Stimulated activated CD8-positive, alpha-beta memory T cell treated with anti-CD3 and anti-CD28 coated beads, Interleukin-12 subunit alpha, Interleukin-12 subunit beta, amount 100 ng/mL, for 24 hours (primary cell): ENCODE results near the gene ACAN.

Source experiments
- DNase-seq: peaks from one replicate; pipeline ENCODE4 v3.0.0-alpha.2; 2020; ENCODE audit errors: extremely low read depth

The ACAN gene

DNA sequence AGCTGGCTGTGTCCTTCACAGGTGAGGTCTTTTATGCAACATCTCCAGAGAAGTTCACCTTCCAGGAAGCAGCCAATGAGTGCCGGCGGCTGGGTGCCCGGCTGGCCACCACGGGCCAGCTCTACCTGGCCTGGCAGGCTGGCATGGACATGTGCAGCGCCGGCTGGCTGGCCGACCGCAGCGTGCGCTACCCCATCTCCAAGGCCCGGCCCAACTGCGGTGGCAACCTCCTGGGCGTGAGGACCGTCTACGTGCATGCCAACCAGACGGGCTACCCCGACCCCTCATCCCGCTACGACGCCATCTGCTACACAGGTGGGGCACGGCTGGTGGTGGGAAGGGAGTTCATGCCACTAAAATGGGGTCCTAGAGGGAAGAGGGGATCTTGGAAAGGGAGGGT lies 40.1 kb downstream of the ACAN start:
- no peak for DNase-seq

DNA sequence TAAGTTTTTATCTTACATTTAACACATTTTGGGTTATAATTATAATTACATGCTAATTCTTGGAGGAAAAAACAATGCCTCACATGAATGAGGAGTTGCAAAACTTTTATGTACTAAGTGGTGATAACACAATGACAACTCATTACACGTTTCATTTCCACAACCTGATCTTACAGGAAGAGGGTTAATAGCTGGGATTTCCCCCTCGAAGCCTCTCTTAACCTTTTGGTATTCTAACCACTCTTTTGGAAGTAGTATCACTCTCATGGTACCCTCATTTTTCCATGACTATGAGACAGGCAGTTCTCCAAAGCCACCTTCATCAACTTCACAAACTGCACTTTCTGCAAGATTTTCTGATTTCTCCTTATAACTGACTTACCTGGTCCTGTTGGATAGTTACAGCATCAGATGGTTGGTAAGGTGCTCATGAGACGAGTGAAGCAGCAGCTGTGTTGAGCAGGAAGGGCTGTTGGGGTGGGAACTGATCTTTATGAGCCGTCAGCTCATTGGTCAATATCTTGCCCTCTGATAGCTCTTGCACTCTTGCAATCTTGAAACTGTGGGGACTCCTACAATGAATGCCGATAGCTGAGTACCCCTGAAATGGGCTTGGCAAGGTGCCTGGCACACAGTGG lies 41.6 kb downstream of the ACAN start:
- no peak for DNase-seq

DNA sequence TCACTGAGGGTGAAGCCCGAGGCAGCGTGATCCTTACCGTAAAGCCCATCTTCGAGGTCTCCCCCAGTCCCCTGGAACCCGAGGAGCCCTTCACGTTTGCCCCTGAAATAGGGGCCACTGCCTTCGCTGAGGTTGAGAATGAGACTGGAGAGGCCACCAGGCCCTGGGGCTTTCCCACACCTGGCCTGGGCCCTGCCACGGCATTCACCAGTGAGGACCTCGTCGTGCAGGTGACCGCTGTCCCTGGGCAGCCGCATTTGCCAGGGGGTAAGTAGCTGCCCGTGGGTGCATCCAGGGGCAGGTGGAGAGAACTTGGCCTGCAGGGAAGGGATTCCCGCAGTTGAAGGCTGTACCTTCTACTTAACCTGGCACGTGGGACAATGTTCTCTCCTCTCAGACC lies 42.4 kb downstream of the ACAN start:
- DNase-seq = no peak

DNA sequence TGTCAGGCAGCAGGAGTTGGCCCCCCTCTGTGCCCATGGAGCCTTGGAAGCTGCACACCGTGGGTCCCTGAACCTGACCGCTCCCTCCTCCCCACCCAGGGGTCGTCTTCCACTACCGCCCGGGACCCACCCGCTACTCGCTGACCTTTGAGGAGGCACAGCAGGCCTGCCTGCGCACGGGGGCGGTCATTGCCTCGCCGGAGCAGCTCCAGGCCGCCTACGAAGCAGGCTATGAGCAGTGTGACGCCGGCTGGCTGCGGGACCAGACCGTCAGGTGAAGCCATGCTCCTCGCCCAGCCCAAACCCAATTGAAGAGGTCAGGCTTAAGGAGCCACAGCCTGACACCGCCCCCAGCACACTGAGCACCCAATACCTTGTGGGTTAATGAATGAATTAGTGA lies 43.9 kb downstream of the ACAN start:
- no peak for DNase-seq

DNA sequence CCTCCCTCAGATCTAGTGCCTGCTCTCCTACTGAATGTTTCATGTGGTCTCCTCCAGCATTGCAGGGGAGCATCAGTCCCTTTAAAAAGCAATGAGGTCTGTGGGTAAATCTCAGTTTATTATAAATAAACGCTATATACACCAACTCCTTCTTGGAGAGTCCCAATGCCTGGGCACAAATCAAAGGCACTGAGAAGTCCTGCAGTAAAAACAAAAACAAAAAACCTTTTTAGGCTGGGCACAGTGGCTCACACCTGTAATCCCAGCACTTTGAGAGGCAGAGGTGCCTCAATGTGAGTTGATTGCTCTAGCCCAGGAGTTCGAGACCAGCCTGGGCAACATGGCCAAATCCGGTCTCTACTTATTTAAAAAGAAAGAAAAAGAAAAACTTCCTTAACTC lies 45.0 kb downstream of the ACAN start:
- no peak for DNase-seq

DNA sequence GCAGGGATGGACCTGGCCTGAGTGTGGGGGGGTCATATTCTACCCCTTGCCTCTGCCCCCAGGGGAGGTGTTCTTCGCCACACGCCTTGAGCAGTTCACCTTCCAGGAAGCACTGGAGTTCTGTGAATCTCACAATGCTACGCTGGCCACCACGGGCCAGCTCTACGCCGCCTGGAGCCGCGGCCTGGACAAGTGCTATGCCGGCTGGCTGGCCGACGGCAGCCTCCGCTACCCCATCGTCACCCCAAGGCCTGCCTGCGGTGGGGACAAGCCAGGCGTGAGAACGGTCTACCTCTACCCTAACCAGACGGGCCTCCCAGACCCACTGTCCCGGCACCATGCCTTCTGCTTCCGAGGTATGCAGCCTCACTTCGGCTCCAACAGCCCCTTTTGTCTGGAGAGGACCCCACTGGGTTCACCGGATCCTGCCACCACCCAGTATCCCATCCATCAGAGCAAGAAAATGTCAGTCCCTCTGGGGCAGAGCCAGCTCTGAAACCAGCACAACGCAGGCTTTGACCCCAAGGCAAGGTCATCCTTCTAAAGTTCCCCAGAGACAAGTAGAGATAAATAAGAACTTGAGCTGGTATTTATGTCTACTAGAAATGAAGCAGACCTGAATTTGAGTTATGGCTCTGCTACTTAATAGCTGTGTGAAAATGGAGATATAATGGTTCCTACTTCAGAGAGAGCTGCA lies 46.3 kb downstream of the ACAN start:
- no peak for DNase-seq

DNA sequence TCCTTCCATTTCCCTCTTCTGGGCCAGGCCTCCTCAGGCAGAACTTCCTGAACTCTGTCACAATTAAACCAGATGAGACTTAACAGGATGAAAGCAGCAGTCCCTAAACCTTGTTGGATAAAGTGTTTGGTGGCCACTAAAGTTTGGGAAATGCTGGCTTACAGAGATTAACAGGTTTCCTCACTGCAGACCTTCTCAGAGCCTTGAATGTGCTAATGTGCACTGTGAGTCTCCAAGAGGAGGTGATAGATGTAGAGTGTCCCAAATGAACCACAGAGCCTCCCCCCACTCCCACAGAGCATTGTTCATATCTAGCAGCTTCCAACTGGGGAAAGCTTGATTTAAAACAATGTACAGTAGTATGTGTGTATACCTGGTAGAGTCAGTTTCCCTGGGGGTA lies 49.2 kb downstream of the ACAN start:
- DNase-seq = no peak

DNA sequence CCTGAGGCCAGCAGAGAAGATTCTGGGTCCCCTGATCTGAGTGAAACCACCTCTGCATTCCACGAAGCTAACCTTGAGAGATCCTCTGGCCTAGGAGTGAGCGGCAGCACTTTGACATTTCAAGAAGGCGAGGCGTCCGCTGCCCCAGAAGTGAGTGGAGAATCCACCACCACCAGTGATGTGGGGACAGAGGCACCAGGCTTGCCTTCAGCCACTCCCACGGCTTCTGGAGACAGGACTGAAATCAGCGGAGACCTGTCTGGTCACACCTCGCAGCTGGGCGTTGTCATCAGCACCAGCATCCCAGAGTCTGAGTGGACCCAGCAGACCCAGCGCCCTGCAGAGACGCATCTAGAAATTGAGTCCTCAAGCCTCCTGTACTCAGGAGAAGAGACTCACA lies 55.7 kb downstream of the ACAN start:
- no peak for DNase-seq

DNA sequence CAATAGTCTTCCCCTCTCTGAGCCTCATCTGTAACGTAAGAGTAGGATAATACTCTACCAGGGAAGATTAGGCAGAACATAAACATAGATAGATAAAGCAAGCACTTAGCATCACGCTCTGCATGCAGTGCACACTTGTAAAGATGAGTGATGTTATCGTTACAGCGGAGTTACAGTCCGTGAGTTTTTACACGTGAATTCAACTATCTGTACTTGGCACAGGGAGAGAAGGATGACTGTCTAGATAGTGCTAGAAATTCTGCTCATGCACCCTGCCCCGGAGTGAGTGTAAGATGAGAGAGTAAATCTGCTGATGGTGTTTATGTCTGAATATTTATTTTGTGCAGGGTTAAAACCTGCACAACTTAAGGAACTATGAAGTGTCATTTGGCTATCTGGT lies 56.3 kb downstream of the ACAN start:
- no peak for DNase-seq

DNA sequence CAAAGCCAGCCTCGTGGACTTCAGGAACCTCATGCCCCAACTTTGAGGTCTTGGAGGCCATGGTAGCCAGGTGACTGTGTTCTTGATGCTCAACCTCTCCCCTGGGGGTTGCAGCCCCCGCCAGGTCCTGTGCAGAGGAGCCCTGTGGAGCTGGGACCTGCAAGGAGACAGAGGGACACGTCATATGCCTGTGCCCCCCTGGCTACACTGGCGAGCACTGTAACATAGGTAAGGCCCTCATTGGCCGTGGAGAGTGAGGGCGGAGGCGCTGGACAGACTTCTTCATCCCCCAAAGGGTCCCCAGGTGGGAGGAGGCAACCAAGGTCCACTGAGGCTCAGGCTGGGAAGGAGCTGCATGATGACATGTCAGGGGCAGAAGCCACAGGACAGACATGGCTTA lies 57.0 kb downstream of the ACAN start:
- DNase-seq = no peak

DNA sequence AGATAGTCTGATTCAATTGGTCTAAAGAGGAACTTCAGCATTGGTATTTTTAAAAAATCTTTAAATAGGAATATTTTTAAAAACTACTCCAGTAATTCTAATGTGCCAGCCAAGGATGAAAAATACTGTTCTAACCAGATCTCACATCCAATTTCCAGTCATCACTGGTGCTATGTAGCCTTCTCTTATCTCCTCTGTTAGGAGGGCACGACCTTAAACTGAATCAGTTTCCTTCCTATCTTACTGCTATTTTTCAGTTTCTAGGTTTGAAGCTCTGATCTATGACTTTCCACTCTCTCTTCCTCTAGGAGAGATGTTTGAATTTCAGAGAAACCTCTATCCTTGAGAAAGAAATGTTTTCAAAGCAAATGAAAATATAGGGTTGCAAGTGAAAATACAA lies 60.2 kb downstream of the ACAN start:
- DNase-seq = no peak

DNA sequence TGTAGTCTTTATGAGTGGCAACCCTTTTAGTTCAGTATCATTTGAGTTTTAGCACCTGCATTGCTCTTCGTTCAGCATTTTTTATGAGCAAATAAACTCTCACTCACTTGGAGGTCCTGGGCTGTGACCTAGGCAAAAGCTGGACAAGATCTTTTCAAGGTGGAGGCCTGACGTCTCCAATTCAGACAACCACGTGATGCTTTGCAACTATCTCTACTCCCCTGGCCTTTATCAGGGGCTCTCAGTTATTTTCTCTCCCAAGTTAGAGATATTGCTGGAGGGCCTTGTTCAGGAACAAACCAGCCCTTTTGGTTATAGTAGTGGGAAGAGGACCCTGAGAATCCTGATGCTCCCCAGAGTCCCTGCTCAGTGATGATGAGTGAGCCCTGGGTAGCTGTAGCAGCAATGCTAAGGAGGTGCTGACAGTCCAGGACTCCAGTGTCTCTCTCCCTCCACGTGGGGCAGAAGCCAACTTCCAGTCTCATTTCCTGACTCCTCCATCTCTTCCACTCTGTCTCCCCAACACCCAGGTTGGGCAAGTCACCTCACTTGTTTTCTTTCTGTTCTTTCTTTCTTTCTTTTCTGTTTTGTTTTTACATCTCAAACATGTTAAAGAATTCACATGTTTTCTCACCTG lies 61.7 kb downstream of the ACAN start:
- no peak for DNase-seq

DNA sequence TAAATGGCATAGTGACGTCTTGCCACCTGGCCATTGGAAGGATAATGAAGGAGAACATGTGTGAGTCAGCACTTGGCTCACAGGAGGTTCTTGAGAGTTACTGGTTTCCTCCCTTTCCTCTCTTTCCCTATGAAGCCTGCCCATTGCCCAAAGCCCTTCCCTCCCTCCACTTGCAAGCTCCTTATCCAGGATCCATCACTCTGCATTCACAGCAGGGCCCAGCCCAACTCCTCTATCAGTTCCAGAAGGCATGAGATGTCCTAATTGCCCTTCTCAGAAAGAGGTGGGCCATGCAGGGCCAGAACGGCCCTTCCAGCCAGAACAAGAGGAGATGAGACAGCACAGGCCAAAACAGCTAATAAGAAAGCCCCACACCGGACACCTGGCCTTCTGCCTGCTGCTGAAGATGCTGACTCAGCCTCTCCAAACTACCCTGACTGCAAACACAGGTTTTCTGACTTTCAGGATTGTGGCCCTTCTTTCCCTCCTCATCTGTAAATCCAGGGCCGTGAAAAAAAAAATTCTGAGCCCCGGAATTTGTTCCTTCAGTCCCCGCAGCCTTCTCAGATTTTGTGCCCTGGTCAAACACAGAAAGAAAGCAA lies 62.4 kb downstream of the ACAN start:
- DNase-seq = no peak

DNA sequence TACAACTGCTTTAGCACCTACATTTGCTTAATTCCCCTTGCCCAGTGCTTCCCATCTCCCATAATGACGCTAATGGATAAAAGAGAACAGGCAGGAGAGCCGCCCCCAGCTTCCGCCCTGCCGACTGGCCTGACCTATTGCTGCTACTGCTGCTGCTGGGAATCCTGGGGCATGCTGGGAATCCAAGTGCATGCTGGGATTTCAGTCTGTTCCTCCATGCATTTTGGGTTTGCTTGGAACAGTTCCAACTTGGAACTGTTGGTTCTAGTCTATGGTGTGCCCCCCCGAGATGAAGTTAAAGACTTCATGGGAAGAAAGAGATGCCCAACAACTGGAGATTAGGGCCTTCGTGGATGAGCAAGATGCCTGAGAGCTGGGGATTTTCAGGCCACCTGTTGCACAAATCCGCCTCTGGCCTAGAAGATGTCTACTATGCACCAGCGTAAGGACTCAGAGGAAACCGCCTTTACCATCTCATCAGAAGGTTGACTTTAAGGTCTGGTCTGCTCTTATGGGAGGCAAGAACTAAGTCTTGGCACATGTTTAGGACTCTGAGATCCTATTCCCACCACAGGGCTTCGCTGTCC lies 63.2 kb downstream of the ACAN start:
- no peak for DNase-seq

DNA sequence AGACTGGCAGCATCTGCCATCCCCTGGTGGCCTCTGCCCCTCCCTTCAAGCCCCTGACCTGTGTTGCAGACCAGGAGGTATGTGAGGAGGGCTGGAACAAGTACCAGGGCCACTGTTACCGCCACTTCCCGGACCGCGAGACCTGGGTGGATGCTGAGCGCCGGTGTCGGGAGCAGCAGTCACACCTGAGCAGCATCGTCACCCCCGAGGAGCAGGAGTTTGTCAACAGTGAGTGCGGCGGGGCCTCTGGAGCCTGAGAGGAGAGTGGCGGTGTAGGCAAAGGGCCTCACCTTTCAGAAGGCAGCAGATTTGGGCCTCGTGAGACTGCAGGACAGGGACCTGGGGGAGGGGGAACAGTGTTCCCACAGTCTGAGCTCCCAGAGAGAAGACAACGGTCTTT lies 68.1 kb downstream of the ACAN start:
- no peak for DNase-seq

DNA sequence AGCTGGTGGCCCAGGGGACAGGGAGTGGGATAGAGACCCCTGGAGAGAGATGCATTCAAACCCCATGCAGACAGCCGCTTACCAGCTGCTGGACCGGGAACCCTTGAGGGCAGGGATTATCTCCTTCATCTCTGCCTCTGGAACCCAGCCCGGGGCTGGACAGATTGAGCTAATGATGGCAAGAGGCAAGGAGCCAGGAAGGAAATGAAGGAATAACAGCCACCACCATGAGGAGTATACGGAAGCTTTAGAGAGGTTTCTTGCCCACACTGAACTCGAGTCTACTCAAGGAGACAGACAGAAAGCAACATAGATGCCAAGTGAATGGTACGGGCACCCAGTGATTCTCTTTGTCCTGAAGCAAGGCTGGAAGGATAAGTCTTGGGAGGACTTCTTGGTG lies 68.9 kb downstream of the ACAN start:
- DNase-seq = no peak

DNA sequence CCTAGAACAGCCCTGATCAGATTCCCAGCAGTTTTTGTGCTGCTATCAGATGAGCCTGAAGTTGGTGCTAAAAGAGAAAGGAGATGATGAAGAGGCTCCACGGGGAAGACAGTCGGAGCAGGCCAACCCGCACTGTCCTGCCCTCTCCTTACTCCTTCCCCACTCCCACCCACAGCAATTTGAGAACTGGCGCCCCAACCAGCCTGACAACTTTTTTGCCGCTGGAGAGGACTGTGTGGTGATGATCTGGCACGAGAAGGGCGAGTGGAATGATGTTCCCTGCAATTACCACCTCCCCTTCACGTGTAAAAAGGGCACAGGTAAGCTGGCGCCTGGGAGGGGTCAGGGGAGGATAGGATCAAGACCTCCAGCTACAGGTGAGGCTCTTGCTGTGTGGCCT lies 69.5 kb downstream of the ACAN start:
- DNase-seq = no peak

DNA sequence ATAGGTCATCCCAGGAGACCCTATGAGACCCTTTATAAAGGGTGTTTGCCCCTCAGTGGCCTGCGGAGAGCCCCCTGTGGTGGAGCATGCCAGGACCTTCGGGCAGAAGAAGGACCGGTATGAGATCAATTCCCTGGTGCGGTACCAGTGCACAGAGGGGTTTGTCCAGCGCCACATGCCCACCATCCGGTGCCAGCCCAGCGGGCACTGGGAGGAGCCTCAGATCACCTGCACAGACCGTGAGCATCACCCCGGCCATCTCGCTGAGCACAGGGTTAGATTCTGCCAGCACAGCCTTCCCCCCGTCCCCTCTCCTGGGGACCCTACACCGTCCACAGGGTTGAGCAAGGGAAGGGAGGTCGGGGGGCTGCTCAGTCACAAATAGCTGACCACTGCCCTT lies 70.5 kb downstream of the ACAN start:
- no peak for DNase-seq

DNA sequence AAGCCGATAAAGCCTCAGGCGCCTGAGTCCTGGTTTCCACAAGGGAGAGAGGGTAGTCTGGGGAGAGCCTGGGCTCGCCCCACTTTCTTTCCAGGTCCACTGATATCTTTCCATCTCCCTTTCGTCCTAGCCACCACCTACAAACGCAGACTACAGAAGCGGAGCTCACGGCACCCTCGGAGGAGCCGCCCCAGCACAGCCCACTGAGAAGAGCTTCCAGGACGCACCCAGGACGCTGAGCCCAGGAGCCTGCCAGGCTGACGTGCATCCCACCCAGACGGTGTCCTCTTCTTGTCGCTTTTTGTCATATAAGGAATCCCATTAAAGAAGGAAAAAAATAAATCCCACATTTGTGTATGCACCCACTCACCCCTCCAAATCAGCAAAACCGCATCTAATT lies 71.0 kb downstream of the ACAN start:
- DNase-seq = no peak

DNA sequence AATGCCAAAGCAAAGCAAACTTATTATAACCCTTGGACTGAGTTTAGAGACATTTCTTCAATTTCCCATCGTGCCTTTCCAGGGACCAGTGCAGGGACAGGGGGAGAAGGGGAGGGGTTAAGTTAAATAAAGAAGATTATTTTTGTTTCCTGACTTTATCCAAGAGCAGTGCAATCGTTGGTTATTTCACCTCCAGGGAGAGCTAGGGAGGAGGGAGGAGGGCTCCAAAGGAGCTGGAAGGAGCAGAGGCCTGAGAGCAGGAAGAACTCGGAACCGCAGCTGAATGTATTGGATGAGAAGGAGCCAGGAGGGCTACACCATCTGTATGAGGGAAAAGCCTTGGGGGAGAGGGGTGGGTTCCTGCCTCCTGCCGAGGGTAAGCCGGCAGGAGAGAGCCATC lies 71.4 kb downstream of the ACAN start:
- no peak for DNase-seq

DNA sequence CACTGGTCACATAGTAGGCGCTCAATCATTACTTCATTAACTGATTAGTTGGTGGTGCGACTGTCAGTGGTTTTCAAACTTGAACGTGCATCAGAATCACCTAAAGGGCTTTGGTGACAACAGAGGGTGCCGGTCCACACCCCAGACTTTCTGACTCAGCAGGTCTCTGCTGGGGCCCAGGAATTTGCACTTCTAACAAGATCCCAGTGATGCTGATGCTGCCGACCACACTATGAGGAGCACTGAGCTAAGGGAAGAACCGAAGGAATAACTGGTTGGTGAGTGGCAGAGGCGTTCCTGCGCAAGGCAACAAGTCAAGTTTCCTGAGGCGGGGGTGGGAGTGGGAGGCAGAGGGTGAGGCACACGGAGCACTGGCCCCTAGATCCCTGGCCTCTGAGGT lies 73.3 kb downstream of the ACAN start:
- no peak for DNase-seq

DNA sequence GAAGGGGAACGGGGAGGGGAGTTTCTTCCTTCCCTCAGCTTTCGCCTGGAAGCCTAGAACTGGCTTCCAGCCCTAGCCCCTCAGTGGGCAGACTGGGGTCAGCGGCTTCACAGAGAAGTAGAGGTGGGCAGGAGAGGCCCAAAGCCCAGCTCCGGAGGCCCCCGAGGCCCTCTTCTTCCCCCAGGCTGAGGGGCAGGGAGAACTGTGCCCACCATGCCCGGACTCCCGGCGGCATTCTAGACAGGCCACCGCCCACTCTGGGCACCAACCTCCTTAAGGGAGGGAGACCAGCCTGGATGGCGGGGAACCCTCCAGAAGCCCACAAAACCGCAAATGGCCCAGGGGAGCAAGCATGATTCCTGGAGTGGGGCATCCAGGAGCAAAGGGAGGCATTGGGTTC lies 74.2 kb downstream of the ACAN start:
- no peak for DNase-seq

DNA sequence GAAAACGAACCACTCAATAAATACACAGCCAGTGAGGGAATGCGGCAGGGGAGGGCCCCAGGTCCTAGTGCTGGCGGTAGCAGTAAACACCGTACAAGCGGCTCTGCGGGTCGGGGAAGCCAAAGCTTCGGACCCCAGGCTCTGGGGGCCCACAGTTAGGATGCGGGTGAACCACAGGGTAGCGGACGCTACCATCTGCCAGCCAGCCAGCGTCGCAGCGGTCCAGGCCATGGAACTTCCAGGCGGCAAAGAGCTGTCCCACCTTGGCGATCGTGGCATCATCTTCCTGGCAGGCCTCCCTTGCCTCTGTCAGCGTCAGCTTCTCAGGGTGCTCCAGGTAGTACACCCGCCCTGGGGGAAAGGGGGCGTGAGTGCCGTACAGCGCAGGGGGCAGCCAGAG lies 74.7 kb downstream of the ACAN start:
- no peak for DNase-seq
